Measurements from ENCODE around the gene SLC35E2B.

SLC35E2B gene

DNA sequence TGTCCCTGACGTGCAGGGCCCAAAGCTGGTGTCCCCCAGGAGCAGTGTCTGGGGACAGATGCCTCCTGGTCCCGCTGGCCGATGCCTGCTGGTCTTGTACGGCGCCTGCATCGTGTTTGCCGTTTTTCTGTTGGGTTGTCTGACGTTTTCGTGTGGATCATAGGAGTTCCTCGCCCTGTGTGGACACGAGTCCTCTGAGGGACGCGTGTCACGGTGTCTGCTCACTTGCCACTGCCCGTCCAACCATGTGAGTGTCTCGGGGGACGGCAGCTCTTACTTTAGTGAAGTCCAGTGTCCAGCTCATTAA is 69.9 kb downstream of the SLC35E2B start:
- TF ChIP-seq, protein P1, sequence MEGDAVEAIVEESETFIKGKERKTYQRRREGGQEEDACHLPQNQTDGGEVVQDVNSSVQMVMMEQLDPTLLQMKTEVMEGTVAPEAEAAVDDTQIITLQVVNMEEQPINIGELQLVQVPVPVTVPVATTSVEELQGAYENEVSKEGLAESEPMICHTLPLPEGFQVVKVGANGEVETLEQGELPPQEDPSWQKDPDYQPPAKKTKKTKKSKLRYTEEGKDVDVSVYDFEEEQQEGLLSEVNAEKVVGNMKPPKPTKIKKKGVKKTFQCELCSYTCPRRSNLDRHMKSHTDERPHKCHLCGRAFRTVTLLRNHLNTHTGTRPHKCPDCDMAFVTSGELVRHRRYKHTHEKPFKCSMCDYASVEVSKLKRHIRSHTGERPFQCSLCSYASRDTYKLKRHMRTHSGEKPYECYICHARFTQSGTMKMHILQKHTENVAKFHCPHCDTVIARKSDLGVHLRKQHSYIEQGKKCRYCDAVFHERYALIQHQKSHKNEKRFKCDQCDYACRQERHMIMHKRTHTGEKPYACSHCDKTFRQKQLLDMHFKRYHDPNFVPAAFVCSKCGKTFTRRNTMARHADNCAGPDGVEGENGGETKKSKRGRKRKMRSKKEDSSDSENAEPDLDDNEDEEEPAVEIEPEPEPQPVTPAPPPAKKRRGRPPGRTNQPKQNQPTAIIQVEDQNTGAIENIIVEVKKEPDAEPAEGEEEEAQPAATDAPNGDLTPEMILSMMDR (IDR thresholded peaks at IDR 0.05; ENCODE audit: control insufficient read depth, extremely low read depth, insufficient read depth) = no peak
- DNase-seq (ENCODE audit: low read depth) = no peak
- H3K4me3 ChIP-seq (ENCODE audit: low read depth, low read length) = no peak overlapping the region

DNA sequence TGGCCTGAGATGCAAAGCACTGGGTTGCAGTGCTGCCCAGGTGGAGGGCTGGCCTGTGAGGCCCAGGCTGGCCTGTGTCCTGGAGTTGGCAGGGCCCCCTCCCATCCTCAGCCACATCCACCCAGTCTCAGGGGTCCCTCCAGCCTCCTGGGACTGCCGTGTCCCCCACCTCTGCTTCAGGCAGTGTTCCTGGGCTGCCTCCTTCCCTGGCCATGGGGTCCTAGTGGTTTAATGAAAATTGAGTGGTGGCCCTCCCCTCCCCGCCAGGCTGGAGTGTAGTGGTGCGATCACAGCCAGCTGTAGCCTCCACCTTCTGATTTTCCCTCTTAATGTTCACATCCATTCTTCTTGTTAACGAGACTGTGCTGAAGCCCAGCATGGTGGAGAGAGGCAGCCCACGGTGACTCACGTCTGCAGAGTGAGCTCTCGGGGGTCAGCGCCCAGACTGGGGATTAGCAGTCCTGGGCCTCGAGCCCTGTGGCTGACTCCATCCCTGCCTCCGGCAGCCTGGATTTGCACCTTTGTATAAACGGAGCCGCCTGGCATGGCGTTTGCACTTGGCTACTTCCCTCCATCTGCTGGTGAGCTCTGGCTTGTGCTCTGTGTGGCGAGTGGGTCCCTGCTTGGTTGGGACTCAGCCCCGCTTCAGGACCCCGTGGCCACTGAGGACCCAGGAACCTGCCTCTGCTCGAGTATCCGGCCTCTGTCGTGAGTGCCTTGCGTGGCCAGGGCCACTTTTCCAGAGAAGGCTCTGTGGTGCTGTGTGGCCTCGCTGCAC is 70.4 kb downstream of the SLC35E2B start:
- no peak overlapping the region for H3K4me3 ChIP-seq (ENCODE audit: low read depth, low read length)
- TF ChIP-seq, protein P1 (IDR thresholded peaks at IDR 0.05; ENCODE audit: control insufficient read depth, extremely low read depth, insufficient read depth) = no peak
- no peak for DNase-seq (ENCODE audit: low read depth)

- no peak for DNase-seq (ENCODE audit: low read depth)
- TF ChIP-seq, protein P1 (IDR thresholded peaks at IDR 0.05; ENCODE audit: control insufficient read depth, extremely low read depth, insufficient read depth) = no peak
- no peak overlapping the region for H3K4me3 ChIP-seq (ENCODE audit: low read depth, low read length)
Measured at GRCh38 chr1:1621173-1622009, 71.2 kb downstream of the SLC35E2B start.

GRCh38 chr1:1620433-1621139 is 72.0 kb downstream of the SLC35E2B start:
- DNase-seq (ENCODE audit: low read depth) = no peak
- TF ChIP-seq, protein P1 (IDR thresholded peaks at IDR 0.05; ENCODE audit: control insufficient read depth, extremely low read depth, insufficient read depth) = no peak
- no peak overlapping the region for H3K4me3 ChIP-seq (ENCODE audit: low read depth, low read length)

DNA sequence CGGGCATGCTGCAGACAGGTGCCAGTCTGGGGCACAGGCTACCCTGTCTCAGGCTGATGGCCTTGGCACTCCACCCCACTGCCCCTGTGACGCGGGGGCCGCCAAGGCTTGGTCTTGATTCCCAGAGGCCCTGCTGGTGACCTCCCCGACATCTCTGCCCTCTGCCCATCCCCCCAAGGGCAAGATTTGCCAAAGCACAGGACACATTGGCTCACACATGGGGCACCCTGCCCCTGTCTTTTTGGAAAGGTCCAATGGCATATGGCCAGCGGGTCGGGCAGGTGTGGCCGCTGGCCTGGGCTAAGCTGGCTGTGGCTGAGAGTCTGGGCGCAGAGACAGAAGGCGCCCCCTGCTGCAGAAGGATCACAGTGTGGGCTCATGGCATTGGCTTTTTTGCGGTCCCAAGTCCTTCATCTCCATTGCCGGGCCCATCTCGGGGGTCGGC is 72.7 kb downstream of the SLC35E2B start:
- DNase-seq (ENCODE audit: low read depth) = no peak
- TF ChIP-seq, protein P1 (IDR thresholded peaks at IDR 0.05; ENCODE audit: control insufficient read depth, extremely low read depth, insufficient read depth) = no peak
- H3K4me3 ChIP-seq (ENCODE audit: low read depth, low read length) = no peak overlapping the region

DNA sequence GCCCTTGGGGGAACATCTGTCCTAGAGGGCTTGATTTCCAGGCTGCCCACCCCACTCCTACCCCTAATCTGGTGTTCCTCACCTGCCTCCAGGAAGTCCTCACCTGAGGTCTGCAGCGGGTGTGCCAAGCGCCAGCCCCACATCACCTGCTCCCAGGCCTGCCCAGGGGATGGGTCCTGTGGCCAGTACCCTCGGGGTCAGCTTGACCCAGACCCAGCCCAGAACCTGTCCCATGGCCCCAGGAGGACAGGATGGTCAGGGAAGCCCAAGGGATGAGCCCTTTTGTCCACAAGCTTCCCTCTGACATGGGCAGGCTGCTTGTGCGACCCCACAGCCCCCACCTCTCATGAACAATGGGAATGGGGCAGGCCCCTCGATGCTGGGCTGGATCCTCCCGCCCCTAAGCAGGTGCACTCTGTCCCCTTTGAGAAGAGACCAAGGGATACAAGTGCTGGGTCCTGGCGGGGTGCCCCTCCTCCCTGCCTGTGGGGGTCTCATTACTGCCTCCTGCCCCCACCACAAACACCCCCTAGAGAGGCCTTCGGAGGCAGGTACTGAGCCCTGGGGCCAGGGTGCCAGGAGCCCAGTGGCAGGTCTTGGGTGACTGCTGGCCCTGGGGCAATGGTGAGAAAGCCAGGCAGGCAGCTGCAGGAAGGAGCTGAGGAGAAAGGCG is 74.1 kb downstream of the SLC35E2B start:
- H3K4me3 ChIP-seq (ENCODE audit: low read depth, low read length) = no peak overlapping the region
- TF ChIP-seq, protein P1 (IDR thresholded peaks at IDR 0.05; ENCODE audit: control insufficient read depth, extremely low read depth, insufficient read depth) = no peak
- no peak for DNase-seq (ENCODE audit: low read depth)

All from LNCaP clone FGC (cell line).